GM21737 (cell line): ENCODE data around the gene POU4F1.

Experiments
- ATAC-seq: cut with Tn5 transposase; IDR thresholded peaks from one replicate; pipeline ENCODE4 v1.9.1; 2021; ENCODE audit warnings: mild to moderate bottlenecking, moderate library complexity; ENCODE audit not compliant: unreplicated experiment

POU4F1 gene

DNA sequence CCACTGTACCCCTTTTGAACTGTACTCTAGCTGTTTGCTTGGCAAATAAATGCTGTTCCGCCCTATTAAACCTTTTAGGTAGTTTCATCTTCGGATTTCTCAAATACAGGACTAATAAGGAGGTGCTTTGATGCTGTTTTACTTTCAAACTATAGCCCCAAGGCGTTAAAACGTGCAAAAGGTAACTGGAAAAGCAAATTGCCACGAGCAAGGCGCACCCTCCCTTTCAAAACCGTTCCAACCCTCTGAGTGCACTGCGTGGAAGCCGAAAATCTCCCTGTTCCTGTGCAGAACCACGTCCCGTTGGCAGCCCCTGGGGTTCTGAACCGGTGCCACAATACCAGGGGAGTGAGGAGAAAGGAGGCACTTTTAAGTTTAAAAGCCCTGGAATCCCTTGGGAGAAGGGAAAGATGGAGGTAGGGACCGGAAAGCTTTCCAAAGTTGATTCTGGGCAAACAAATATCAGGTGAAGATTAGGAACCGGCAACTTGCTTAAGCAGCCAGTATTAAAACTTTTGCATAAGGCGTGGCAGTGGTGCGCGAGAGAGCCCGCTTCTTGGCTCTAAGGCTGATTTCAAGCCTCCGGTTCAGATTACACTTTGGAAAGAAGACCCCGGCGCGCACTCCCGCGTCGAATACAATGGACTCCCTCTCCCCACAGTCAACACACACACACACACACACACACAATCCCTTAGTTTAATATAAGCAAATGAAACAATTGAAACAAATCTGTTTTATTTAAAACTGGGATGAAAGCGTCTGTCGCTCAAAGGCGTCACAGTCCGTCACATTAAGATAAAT is 9.5 kb downstream of the POU4F1 start:
- no peak for ATAC-seq

GRCh38 chr13:78593129-78593528 is 10.2 kb downstream of the POU4F1 start:
- ATAC-seq = no peak

- no peak for ATAC-seq
Observed at GRCh38 chr13:78592584-78592983, 10.8 kb downstream of the POU4F1 start.

DNA sequence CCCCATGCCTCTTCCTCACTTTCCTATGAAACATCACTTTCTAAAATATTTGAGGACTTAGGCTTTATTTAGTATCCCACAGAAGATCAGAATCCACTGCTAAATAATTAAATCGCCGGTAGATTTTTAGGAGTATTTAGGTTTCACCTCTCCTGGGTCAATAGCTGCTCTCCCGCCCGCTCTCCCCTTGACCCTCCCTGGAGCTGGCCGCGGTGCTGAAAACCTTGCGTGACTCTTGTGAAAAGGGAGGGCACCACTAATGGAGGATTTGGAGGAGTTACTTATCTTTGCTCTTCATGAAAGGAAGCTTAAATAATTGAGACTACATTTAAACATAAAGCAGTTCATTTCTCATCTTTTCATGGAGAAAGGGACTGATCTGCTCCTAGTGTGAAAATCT is 14.1 kb downstream of the POU4F1 start:
- ATAC-seq = no peak

- ATAC-seq = no peak
Observed at GRCh38 chr13:78587395-78587794, 16.0 kb downstream of the POU4F1 start.

- ATAC-seq = no peak
Observed at GRCh38 chr13:78586706-78587105, 16.6 kb downstream of the POU4F1 start.

DNA sequence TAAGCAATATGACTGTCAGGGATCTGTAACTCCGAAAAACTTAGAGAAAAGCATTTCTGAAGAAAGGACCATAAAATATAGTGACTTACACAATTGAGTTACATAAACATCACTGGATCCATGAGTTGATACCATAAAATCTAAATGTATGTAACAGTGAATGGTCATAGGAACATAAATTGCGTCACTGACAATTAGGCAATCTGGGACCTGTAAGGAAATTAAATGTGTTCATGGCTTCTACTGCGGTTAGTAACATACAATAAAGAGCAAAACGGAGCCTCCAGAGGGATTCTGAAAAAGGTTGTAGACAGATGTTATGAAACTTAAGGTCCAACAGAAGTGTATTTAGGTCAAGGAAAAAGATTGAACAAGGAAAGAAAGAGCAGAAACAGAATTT is 27.1 kb downstream of the POU4F1 start:
- ATAC-seq = no peak

GRCh38 chr13:78572459-78572858 is 30.9 kb downstream of the POU4F1 start:
- ATAC-seq = no peak

- no peak for ATAC-seq
Observed at GRCh38 chr13:78569029-78569428, 34.3 kb downstream of the POU4F1 start.

- ATAC-seq = no peak
Observed at GRCh38 chr13:78566631-78567030, 36.7 kb downstream of the POU4F1 start.

DNA sequence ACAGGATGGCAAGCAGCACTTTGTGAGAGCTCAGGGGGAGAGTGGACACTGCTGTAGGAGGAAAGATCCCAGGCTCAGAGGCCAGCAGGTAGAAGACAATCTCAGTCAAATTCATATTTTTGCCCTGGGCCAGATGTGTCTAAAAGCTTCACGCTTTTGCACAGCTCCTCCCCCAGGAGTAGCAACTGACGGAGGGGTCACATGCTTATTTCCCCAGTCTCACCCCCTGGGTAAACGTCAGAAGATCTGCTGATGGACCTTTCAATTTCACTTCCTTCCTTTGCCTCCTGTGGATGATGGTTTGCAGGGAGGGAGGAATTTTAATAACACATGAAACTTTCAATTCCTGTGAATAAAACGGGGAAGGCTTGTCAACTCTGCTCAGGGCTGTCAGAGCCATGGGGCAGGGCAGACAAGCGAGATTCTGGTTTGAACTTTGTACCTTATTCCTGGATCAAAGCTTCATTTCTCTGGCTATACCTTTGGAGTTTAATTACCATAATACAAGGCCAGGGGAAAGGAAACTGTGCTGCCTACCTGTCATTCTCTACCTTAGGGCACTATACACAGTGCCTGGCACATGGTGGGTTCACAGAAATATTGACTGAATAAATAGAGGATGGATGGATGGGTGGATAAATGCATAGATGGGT is 41.0 kb downstream of the POU4F1 start:
- no peak for ATAC-seq
